NCI-H1694 (cell line): ENCODE measurements around the gene UGT1A10.

ENCODE experiments used
- DNase-seq: peaks from one replicate; lab custom pipeline; 2025; lab: John Stamatoyannopoulos, UW

Gene UGT1A10

GRCh38 chr2:233822101-233822771, 186.0 kb downstream of the UGT1A10 start:
- DNase-seq: no peak
